ENCODE measurements around the gene CES4A. TPM values are rescaled to one million over a fixed set of nuclear protein-coding genes. Genes with fewer than 3 reads are reported as not detected.

The CES4A gene
- polyA plus RNA-seq, 1 donor (not counting 4 experiments of a cell fraction or from before 2014, with no cell fraction given): 6.6 TPM

- no peaks in the 10 kb centered on the region for H3K27me3 ChIP-seq (ENCODE audit: control insufficient read depth, extremely low read depth, insufficient read depth, low read length)
- H3K36me3 ChIP-seq (ENCODE audit: control insufficient read depth in 2 of 2, extremely low read depth in 1 of 2, insufficient read depth in 2 of 2, low read length in 2 of 2): no peaks in the 10 kb centered on the region
- H3K27ac ChIP-seq (ENCODE audit: control insufficient read depth, insufficient read depth, low read length): no peak overlapping the region
- dilution Hi-C loops (cut with MboI; ENCODE audit: extremely low pct_ligation_motif_present, low sequenced_read_pairs): no loop called here
- no peak overlapping the region for H3K9ac ChIP-seq (ENCODE audit: control insufficient read depth, extremely low read depth, insufficient read depth, low read length)
- peaks cover 13% of the 10 kb centered on the region for H3K4me1 ChIP-seq (ENCODE audit: control insufficient read depth, extremely low read depth, insufficient read depth, low read length)
- H2AFZ ChIP-seq (ENCODE audit: control insufficient read depth, low read length): no peak overlapping the region
- no peak for DNase-seq (ENCODE audit: low read depth, low spot score)
- peaks cover 2% of the 10 kb centered on the region for H3K9me1 ChIP-seq (ENCODE audit: control insufficient read depth, extremely low read depth, insufficient read depth, low read length)
- no peaks in the 10 kb centered on the region for H3K79me2 ChIP-seq (ENCODE audit: control insufficient read depth, insufficient read depth, low read length)
- H3K4me2 ChIP-seq (ENCODE audit: control insufficient read depth, extremely low read depth, insufficient read depth, low read depth, low read length): peak overlapping the region; percentile 48
- FAIRE-seq: peak; percentile 63
- H3K4me3 ChIP-seq (ENCODE audit: control insufficient read depth in 2 of 3, extremely low read depth in 1 of 3, insufficient read depth in 2 of 3, low read depth in 1 of 3, low read length in 3 of 3): no peak overlapping the region
- H4K20me1 ChIP-seq (ENCODE audit: control insufficient read depth, extremely low read depth, insufficient read depth, low read length): no peaks in the 10 kb centered on the region
- H3K9me3 ChIP-seq (ENCODE audit: control insufficient read depth, low read depth, low read length): no peaks in the 10 kb centered on the region
- no peak for TF ChIP-seq CTCF (optimal IDR thresholded peaks at IDR 0.05 in 1 of 3, IDR thresholded peaks at IDR 0.05 in 1 of 3, conservative IDR thresholded peaks at IDR 0.05 in 1 of 3; ENCODE audit: extremely low read depth in 1 of 3, insufficient read depth in 2 of 3, low read length in 3 of 3)
- TF ChIP-seq EZH2 (IDR thresholded peaks at IDR 0.05; ENCODE audit: low read length): no peak
These were observed 17.3 kb upstream of the CES4A start for GRCh38 chr16:66970775-66971720.

- no peak overlapping the region for H2AFZ ChIP-seq (ENCODE audit: control insufficient read depth, low read length)
- DNase-seq (ENCODE audit: low read depth, low spot score) (no peak), FAIRE-seq (no peak)
- no peaks in the 10 kb centered on the region for H3K79me2 ChIP-seq (ENCODE audit: control insufficient read depth, insufficient read depth, low read length)
- dilution Hi-C loops (cut with MboI; ENCODE audit: extremely low pct_ligation_motif_present, low sequenced_read_pairs): no loop called here
- no peak overlapping the region for H3K9ac ChIP-seq (ENCODE audit: control insufficient read depth, extremely low read depth, insufficient read depth, low read length)
- peaks cover 2% of the 10 kb centered on the region for H3K9me1 ChIP-seq (ENCODE audit: control insufficient read depth, extremely low read depth, insufficient read depth, low read length)
- H3K36me3 ChIP-seq (ENCODE audit: control insufficient read depth in 2 of 2, extremely low read depth in 1 of 2, insufficient read depth in 2 of 2, low read length in 2 of 2): no peaks in the 10 kb centered on the region
- no peak for TF ChIP-seq EZH2 (IDR thresholded peaks at IDR 0.05; ENCODE audit: low read length)
- TF ChIP-seq CTCF (optimal IDR thresholded peaks at IDR 0.05 in 1 of 3, IDR thresholded peaks at IDR 0.05 in 1 of 3, conservative IDR thresholded peaks at IDR 0.05 in 1 of 3; ENCODE audit: extremely low read depth in 1 of 3, insufficient read depth in 2 of 3, low read length in 3 of 3): no peak
- H3K9me3 ChIP-seq (ENCODE audit: control insufficient read depth, low read depth, low read length): no peaks in the 10 kb centered on the region
- peaks cover 13% of the 10 kb centered on the region for H3K4me1 ChIP-seq (ENCODE audit: control insufficient read depth, extremely low read depth, insufficient read depth, low read length)
- H3K4me3 ChIP-seq (ENCODE audit: control insufficient read depth in 2 of 3, extremely low read depth in 1 of 3, insufficient read depth in 2 of 3, low read depth in 1 of 3, low read length in 3 of 3): no peak overlapping the region
- H3K4me2 ChIP-seq (ENCODE audit: control insufficient read depth, extremely low read depth, insufficient read depth, low read depth, low read length): no peak overlapping the region
- H4K20me1 ChIP-seq (ENCODE audit: control insufficient read depth, extremely low read depth, insufficient read depth, low read length): no peaks in the 10 kb centered on the region
- H3K27ac ChIP-seq (ENCODE audit: control insufficient read depth, insufficient read depth, low read length): no peak overlapping the region
- H3K27me3 ChIP-seq (ENCODE audit: control insufficient read depth, extremely low read depth, insufficient read depth, low read length): no peaks in the 10 kb centered on the region
These were observed 15.4 kb upstream of the CES4A start for GRCh38 chr16:66972983-66973382.
